NCI-H2171 treated with DMSO at 0.1 percent for 48 hours (cell line): ENCODE results near the gene MAGEB3.

Source experiments
- DNase-seq: peaks from one replicate; lab custom pipeline; 2025; lab: John Stamatoyannopoulos, UW

MAGEB3 gene

GRCh38 chrX:30278365-30278764, 47.9 kb downstream of the MAGEB3 start:
- DNase-seq, result no peak

- DNase-seq, result no peak
These were observed 50.0 kb downstream of the MAGEB3 start for GRCh38 chrX:30280428-30280827.

GRCh38 chrX:30282527-30282926, 52.1 kb downstream of the MAGEB3 start:
- no peak for DNase-seq

- no peak for DNase-seq
These were observed 53.2 kb downstream of the MAGEB3 start for GRCh38 chrX:30283456-30284200.
